Sigmoid colon (tissue), 4 donors: ENCODE results near the gene MTUS2.

Source experiments
- EP300 ChIP-seq, 4 donors: sonication (generic); formaldehyde crosslinking; IDR thresholded peaks; one replicate each; pipeline ENCODE4 v1.6.1; 2017; ENCODE audit warnings: antibody characterized with exemption in 4 of 4
- POLR2A ChIP-seq, 2 donors: fragments of 450-650 bp; IDR thresholded peaks; one replicate each; pipeline ENCODE4 v1.6.1; 2016; ENCODE audit warnings: antibody characterized with exemption in 2 of 2, mild to moderate bottlenecking in 2 of 2, moderate library complexity in 2 of 2
- POLR2AphosphoS5 ChIP-seq, 4 donors: sonication (generic); formaldehyde crosslinking; IDR thresholded peaks; one replicate each; pipeline ENCODE4 v1.6.1; 2017; ENCODE audit warnings: antibody characterized with exemption in 4 of 4
- TF ChIP-seq, protein P1 (sequence below), 4 experiments: fragments of 450-650 bp in 3 of 4; fragments of 200-600 bp in 1 of 4; IDR thresholded peaks; one replicate each; pipeline ENCODE4 v1.5.1; 2016 to 2019; ENCODE audit warnings: antibody characterized with exemption in 4 of 4, mild to moderate bottlenecking in 3 of 4, moderate library complexity in 2 of 4

DNA sequence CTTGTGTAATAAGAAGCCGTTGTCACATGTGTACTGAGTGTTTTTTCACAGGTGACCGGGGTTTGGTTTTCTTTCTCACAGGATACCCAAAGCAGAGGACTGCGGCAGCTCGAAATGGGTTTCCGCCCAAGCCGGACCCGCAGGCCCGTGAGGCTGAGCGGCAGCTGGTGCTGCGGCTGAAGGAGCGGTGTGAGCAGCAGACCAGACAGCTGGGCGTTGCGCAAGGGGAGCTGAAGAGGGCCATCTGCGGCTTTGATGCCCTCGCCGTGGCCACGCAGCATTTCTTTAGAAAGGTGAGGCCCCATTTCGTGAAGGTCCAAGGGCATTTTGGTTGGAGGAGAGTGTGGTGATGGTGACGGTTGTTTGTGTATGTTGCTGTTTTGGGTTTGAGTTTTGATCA, 539.0 kb downstream of the MTUS2 start:
- no peak for TF ChIP-seq POLR2AphosphoS5 (IDR thresholded peaks at IDR 0.05)
- TF ChIP-seq, protein P1, sequence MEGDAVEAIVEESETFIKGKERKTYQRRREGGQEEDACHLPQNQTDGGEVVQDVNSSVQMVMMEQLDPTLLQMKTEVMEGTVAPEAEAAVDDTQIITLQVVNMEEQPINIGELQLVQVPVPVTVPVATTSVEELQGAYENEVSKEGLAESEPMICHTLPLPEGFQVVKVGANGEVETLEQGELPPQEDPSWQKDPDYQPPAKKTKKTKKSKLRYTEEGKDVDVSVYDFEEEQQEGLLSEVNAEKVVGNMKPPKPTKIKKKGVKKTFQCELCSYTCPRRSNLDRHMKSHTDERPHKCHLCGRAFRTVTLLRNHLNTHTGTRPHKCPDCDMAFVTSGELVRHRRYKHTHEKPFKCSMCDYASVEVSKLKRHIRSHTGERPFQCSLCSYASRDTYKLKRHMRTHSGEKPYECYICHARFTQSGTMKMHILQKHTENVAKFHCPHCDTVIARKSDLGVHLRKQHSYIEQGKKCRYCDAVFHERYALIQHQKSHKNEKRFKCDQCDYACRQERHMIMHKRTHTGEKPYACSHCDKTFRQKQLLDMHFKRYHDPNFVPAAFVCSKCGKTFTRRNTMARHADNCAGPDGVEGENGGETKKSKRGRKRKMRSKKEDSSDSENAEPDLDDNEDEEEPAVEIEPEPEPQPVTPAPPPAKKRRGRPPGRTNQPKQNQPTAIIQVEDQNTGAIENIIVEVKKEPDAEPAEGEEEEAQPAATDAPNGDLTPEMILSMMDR (IDR thresholded peaks at IDR 0.05): no peak
- no peak for TF ChIP-seq EP300 (IDR thresholded peaks at IDR 0.05)
- no peak for TF ChIP-seq POLR2A (IDR thresholded peaks at IDR 0.05)
